ENCODE measurements around the gene NSUN4.
"Not testable (repeated sequence)": the region's sequence is repeated elsewhere in the genome, so short reads cannot be mapped to it uniquely, and the experiment has no call there.

NSUN4 gene

DNA sequence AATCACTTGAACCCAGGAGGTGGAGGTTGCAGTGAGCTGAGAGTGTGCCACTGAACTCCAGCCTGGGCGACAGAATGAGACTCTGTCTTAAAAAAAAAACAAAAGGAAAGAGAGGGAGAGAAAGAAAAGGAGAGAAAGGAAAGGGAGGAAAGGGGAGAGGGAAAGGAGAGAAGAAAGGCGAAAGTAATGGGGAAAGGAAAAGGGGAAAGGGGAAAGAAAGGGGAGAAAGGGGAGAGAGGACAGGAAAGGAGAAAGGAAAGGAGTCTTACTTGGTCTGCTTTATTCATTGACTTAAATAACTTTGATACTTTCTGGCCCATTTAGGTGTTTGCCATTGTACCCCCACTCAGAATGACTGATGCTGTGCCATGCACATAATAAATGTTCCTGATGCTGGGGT lies 11.8 kb downstream of the NSUN4 start:
- no peak for DNase-seq (ENCODE audit: low read depth in 1 of 2, low spot score in 1 of 2)

GRCh38 chr1:46355920-46356319 lies 15.3 kb downstream of the NSUN4 start:
- H3K4me3 ChIP-seq (replicated peaks; ENCODE audit: insufficient read depth, low read length); DNase-seq (ENCODE audit: low read depth in 1 of 2, low spot score in 1 of 2); H3K27me3 ChIP-seq (ENCODE audit: insufficient read depth, poor library complexity, severe bottlenecking); H3K27ac ChIP-seq (replicated peaks): not testable (repeated sequence)

More for the DNA sequence above, 11.8 kb downstream of the NSUN4 start:
- H3K27me3 ChIP-seq (ENCODE audit: insufficient read depth, poor library complexity, severe bottlenecking): no peaks in the 10 kb centered on the region
- TF ChIP-seq CTCF (IDR thresholded peaks at IDR 0.05; ENCODE audit: insufficient read depth, low read length) (no peak), POLR2AphosphoS5 (IDR thresholded peaks at IDR 0.05; ENCODE audit: low read depth) (no peak), SPI1 (IDR thresholded peaks at IDR 0.05; ENCODE audit: borderline replicate concordance, low read depth) (no peak), GABPA (IDR thresholded peaks at IDR 0.05; ENCODE audit: low read depth) (no peak)
- TF ChIP-seq, protein P1, sequence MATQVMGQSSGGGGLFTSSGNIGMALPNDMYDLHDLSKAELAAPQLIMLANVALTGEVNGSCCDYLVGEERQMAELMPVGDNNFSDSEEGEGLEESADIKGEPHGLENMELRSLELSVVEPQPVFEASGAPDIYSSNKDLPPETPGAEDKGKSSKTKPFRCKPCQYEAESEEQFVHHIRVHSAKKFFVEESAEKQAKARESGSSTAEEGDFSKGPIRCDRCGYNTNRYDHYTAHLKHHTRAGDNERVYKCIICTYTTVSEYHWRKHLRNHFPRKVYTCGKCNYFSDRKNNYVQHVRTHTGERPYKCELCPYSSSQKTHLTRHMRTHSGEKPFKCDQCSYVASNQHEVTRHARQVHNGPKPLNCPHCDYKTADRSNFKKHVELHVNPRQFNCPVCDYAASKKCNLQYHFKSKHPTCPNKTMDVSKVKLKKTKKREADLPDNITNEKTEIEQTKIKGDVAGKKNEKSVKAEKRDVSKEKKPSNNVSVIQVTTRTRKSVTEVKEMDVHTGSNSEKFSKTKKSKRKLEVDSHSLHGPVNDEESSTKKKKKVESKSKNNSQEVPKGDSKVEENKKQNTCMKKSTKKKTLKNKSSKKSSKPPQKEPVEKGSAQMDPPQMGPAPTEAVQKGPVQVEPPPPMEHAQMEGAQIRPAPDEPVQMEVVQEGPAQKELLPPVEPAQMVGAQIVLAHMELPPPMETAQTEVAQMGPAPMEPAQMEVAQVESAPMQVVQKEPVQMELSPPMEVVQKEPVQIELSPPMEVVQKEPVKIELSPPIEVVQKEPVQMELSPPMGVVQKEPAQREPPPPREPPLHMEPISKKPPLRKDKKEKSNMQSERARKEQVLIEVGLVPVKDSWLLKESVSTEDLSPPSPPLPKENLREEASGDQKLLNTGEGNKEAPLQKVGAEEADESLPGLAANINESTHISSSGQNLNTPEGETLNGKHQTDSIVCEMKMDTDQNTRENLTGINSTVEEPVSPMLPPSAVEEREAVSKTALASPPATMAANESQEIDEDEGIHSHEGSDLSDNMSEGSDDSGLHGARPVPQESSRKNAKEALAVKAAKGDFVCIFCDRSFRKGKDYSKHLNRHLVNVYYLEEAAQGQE (IDR thresholded peaks at IDR 0.05; ENCODE audit: insufficient replicate concordance, low read depth): no peak
- no peak overlapping the region for H3K4me3 ChIP-seq (replicated peaks; ENCODE audit: insufficient read depth, low read length)
- no peak overlapping the region for H3K27ac ChIP-seq (replicated peaks)

- no peak overlapping the region for H3K4me3 ChIP-seq (replicated peaks; ENCODE audit: insufficient read depth, low read length)
- TF ChIP-seq SPI1 (IDR thresholded peaks at IDR 0.05; ENCODE audit: borderline replicate concordance, low read depth) (no peak), CTCF (IDR thresholded peaks at IDR 0.05; ENCODE audit: insufficient read depth, low read length) (no peak), GABPA (IDR thresholded peaks at IDR 0.05; ENCODE audit: low read depth) (no peak), POLR2AphosphoS5 (IDR thresholded peaks at IDR 0.05; ENCODE audit: low read depth) (no peak)
- TF ChIP-seq, protein P1 (IDR thresholded peaks at IDR 0.05; ENCODE audit: insufficient replicate concordance, low read depth): no peak
- no peak overlapping the region for H3K27ac ChIP-seq (replicated peaks)
- no peak for DNase-seq (ENCODE audit: low read depth in 1 of 2, low spot score in 1 of 2)
- no peaks in the 10 kb centered on the region for H3K27me3 ChIP-seq (ENCODE audit: insufficient read depth, poor library complexity, severe bottlenecking)
These were observed 21.6 kb downstream of the NSUN4 start for GRCh38 chr1:46362158-46362557.

GRCh38 chr1:46363121-46363520 lies 22.5 kb downstream of the NSUN4 start:
- Histone ChIP-seq H3K27ac (replicated peaks) (no peak overlapping the region), H3K4me3 (replicated peaks; ENCODE audit: insufficient read depth, low read length) (no peak overlapping the region), H3K27me3 (ENCODE audit: insufficient read depth, poor library complexity, severe bottlenecking) (no peaks in the 10 kb centered on the region)
- TF ChIP-seq SPI1 (IDR thresholded peaks at IDR 0.05; ENCODE audit: borderline replicate concordance, low read depth) (no peak), CTCF (IDR thresholded peaks at IDR 0.05; ENCODE audit: insufficient read depth, low read length) (no peak), POLR2AphosphoS5 (IDR thresholded peaks at IDR 0.05; ENCODE audit: low read depth) (no peak), GABPA (IDR thresholded peaks at IDR 0.05; ENCODE audit: low read depth) (no peak)
- TF ChIP-seq, protein P1 (IDR thresholded peaks at IDR 0.05; ENCODE audit: insufficient replicate concordance, low read depth): no peak
- DNase-seq (ENCODE audit: low read depth in 1 of 2, low spot score in 1 of 2): no peak
